Endodermal cell (in vitro differentiated cells): ENCODE results near the gene RNASE1. TPM values are rescaled to one million over a fixed set of nuclear protein-coding genes. Genes with fewer than 3 reads are reported as not detected.

ENCODE experiments used
- DNase-seq: peaks from one replicate; pipeline ENCODE4 v3.0.0-alpha.2; 2017
- H3K27ac ChIP-seq: 2 replicates; pipeline ENCODE4 v1.5.1; 2013; ENCODE audit warnings: mild to moderate bottlenecking, low read depth, low read length, moderate library complexity
- H3K27me3 ChIP-seq: 2 replicates; pipeline ENCODE4 v1.6.1; 2013; ENCODE audit warnings: mild to moderate bottlenecking, low read length, moderate library complexity; ENCODE audit not compliant: insufficient read depth, control insufficient read depth, poor library complexity, severe bottlenecking
- H3K36me3 ChIP-seq: 2 replicates; pipeline ENCODE4 v1.7.0; 2013; ENCODE audit warnings: mild to moderate bottlenecking, low read length, moderate library complexity; ENCODE audit not compliant: control insufficient read depth, insufficient read depth
- H3K4me1 ChIP-seq: one replicate; pipeline ENCODE4 v1.7.0; 2013; ENCODE audit warnings: low read length; ENCODE audit not compliant: control insufficient read depth, insufficient read depth
- H3K4me3 ChIP-seq: 2 replicates; pipeline ENCODE4 v1.5.1; 2013; ENCODE audit warnings: mild to moderate bottlenecking, low read length, moderate library complexity
- H3K9ac ChIP-seq: 2 replicates; pipeline ENCODE4 v1.6.1; 2013; ENCODE audit warnings: mild to moderate bottlenecking, low read length, moderate library complexity; ENCODE audit not compliant: poor library complexity, severe bottlenecking; ENCODE audit errors: extremely low read depth
- H3K9me3 ChIP-seq: 2 replicates; pipeline ENCODE4 v1.6.1; 2013; ENCODE audit warnings: mild to moderate bottlenecking, low read length, moderate library complexity; ENCODE audit not compliant: control insufficient read depth
- H3K27ac Mint-ChIP-seq: 2 replicates; pipeline ENCODE4 v1.8.0; 2020; ENCODE audit warnings: mixed read lengths
- H3K27me3 Mint-ChIP-seq: 2 replicates; pipeline ENCODE4 v1.8.0; 2021; ENCODE audit warnings: mild to moderate bottlenecking, mixed read lengths; ENCODE audit not compliant: insufficient read depth
- H3K36me3 Mint-ChIP-seq: 2 replicates; pipeline ENCODE4 v1.8.0; 2020; ENCODE audit warnings: low read depth, mixed read lengths
- H3K4me1 Mint-ChIP-seq: 2 replicates; pipeline ENCODE4 v1.8.0; 2020; ENCODE audit warnings: mixed read lengths
- H3K4me3 Mint-ChIP-seq: 2 replicates; pipeline ENCODE4 v1.8.0; 2020; ENCODE audit warnings: mild to moderate bottlenecking, moderate library complexity, mixed read lengths
- H3K9me3 Mint-ChIP-seq: 2 replicates; pipeline ENCODE4 v1.8.0; 2020; ENCODE audit warnings: mild to moderate bottlenecking, mixed read lengths
- WGBS, 2 experiments: methylation state at CpG; one replicate each; pipeline versions ENCODE4 v1.1.5 to v1.1.7; 2013; ENCODE audit warnings: missing lambda C conversion rate in 2 of 2, mixed read lengths in 1 of 2; ENCODE audit not compliant: insufficient coverage in 1 of 2, insufficient read length in 1 of 2; 5-methylcytosine and 5-hydroxymethylcytosine counted together
- total RNA-seq, 2 donors: library from RNA; stranded (reverse); fragmentation: NEBNext Ultra II Directional in 1 of 2; extraction: Animal tissue kit (Norgen Biotek cat#: 25700) in 1 of 2; gene quantifications; 2 replicates in 1 of 2; 3 replicates in 1 of 2; pipeline ENCODE4 v1.2.1, GENCODE V29; 2021
- TF ChIP-seq, protein P1 (sequence below): fragments of 200-600 bp; sonication (generic); conservative IDR thresholded peaks from 2 replicates; pipeline ENCODE4 v1.5.0; 2021; ENCODE audit warnings: antibody characterized with exemption, mild to moderate bottlenecking

Gene RNASE1
- total RNA-seq, 2 donors from 2014 or later = 9.9 to 10.7 TPM

DNA sequence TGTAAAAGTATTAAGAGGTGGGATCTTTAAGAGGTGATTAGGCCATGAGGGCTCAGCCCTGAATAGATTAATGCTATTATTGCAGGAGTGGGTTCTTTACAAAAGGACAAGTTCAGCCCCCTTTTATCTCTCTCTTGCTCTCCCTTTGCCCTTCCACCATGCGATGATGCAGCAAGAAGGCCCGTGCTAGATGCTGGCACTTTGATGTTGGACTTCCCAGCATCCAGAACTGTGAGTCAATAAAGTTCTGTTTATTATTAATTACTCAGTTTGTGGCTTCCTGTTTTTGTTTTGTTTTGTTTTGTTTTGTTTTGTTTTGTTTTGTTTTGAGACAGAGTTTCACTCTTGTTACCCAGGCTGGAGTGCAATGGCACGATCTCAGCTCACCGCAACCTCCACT lies 10.1 kb downstream of the RNASE1 start:
- Mint-ChIP-seq H3K4me1 (peaks cover 56% of the 10 kb centered on the region), H3K27ac (no peak overlapping the region), H3K9me3 (no peaks in the 10 kb centered on the region), H3K36me3 (no peaks in the 10 kb centered on the region), H3K4me3 (no peak overlapping the region), H3K27me3 (no peaks in the 10 kb centered on the region)
- Histone ChIP-seq H3K4me3 (no peak overlapping the region), H3K9me3 (no peaks in the 10 kb centered on the region), H3K4me1 (peaks cover 18% of the 10 kb centered on the region), H3K9ac (no peak overlapping the region), H3K36me3 (no peaks in the 10 kb centered on the region), H3K27me3 (no peaks in the 10 kb centered on the region), H3K27ac (no peak overlapping the region)
- TF ChIP-seq, protein P1, sequence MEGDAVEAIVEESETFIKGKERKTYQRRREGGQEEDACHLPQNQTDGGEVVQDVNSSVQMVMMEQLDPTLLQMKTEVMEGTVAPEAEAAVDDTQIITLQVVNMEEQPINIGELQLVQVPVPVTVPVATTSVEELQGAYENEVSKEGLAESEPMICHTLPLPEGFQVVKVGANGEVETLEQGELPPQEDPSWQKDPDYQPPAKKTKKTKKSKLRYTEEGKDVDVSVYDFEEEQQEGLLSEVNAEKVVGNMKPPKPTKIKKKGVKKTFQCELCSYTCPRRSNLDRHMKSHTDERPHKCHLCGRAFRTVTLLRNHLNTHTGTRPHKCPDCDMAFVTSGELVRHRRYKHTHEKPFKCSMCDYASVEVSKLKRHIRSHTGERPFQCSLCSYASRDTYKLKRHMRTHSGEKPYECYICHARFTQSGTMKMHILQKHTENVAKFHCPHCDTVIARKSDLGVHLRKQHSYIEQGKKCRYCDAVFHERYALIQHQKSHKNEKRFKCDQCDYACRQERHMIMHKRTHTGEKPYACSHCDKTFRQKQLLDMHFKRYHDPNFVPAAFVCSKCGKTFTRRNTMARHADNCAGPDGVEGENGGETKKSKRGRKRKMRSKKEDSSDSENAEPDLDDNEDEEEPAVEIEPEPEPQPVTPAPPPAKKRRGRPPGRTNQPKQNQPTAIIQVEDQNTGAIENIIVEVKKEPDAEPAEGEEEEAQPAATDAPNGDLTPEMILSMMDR = no peak
- no peak for DNase-seq
- WGBS, 2 experiments = 93 to 98% methylated on average over 3 to 4 of the region's 4 CpGs

DNA sequence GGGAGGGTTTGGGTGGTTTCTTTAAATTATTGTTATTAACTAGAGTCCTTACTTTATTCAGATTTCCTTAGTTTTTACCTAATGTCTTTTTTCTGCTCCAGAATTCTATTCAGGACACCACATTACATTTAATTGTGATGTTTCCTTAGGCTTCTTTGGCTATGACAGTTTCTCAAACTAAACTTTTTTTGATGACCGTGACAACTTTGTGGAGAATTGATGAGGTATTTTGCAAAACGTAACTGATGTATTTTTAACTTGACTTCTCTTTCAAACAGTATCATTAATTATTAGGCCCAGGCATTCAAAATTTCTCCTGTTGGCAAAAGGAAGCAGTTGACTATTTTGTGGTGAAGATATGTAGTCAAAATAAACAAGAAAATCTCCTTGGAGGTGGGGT lies 11.0 kb downstream of the RNASE1 start:
- WGBS, 2 experiments = 100% methylated on average over 1 to 2 of the region's 2 CpGs
- Histone ChIP-seq H3K4me1 (peaks cover 18% of the 10 kb centered on the region), H3K27ac (no peak overlapping the region), H3K27me3 (no peaks in the 10 kb centered on the region), H3K9me3 (no peaks in the 10 kb centered on the region), H3K9ac (no peak overlapping the region), H3K36me3 (no peaks in the 10 kb centered on the region), H3K4me3 (no peak overlapping the region)
- Mint-ChIP-seq H3K9me3 (no peaks in the 10 kb centered on the region), H3K4me3 (no peak overlapping the region), H3K36me3 (no peaks in the 10 kb centered on the region), H3K27me3 (no peaks in the 10 kb centered on the region), H3K27ac (no peak overlapping the region), H3K4me1 (peaks cover 56% of the 10 kb centered on the region)
- DNase-seq = no peak
- TF ChIP-seq, protein P1 = no peak

DNA sequence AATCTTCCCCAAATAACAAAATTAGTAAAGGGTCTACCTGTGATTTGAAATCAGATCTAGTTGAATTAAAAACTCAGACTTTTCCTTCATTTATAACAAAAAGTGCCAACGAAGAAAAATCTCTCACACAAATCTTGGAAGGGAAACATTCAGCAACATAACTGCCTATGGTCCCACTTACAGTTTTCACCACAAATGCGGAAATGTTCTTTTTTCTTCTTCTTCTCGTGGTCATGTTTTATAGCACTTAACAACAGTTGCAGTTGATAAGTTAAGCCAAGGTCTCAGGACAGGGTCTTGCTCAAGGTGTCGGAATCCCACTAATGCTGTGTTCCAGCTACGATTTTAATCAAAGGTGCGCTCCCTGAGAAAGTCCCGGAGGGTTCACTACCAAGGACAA lies 11.5 kb downstream of the RNASE1 start:
- no peaks in the 10 kb centered on the region for H3K27me3 Mint-ChIP-seq
- peaks cover 18% of the 10 kb centered on the region for H3K4me1 ChIP-seq
- H3K27me3 ChIP-seq = no peaks in the 10 kb centered on the region
- H3K36me3 Mint-ChIP-seq = no peaks in the 10 kb centered on the region
- H3K27ac Mint-ChIP-seq = peak overlapping the region; percentile 62
- WGBS, 2 experiments = 73 to 76% methylated on average over 4 to 6 of the region's 7 CpGs
- no peak overlapping the region for H3K9ac ChIP-seq
- H3K9me3 Mint-ChIP-seq = no peaks in the 10 kb centered on the region
- no peak for DNase-seq
- no peaks in the 10 kb centered on the region for H3K9me3 ChIP-seq
- H3K4me1 Mint-ChIP-seq = peaks cover 56% of the 10 kb centered on the region
- TF ChIP-seq, protein P1 = no peak
- no peaks in the 10 kb centered on the region for H3K36me3 ChIP-seq
- H3K4me3 Mint-ChIP-seq = no peak overlapping the region
- no peak overlapping the region for H3K4me3 ChIP-seq
- H3K27ac ChIP-seq = no peak overlapping the region
